ENCODE measurements around the gene ARHGEF4. TPM values are rescaled to one million over a fixed set of nuclear protein-coding genes. Genes with fewer than 3 reads are reported as not detected.

The ARHGEF4 gene
- total RNA-seq, 1 donor from 2014 or later = 2.6 TPM

- peak; percentile 59 for DNase-seq (ENCODE audit: extremely low spot score, unreplicated experiment)
- Mint-ChIP-seq H3K4me3 (ENCODE audit: unreplicated experiment) (no peak overlapping the region), H3K36me3 (ENCODE audit: unreplicated experiment) (no peaks in the 10 kb centered on the region), H3K27ac (ENCODE audit: unreplicated experiment) (no peak overlapping the region), H3K4me1 (ENCODE audit: unreplicated experiment) (peaks cover 7% of the 10 kb centered on the region), H3K27me3 (ENCODE audit: unreplicated experiment) (peaks cover 4% of the 10 kb centered on the region), H3K9me3 (ENCODE audit: unreplicated experiment) (no peaks in the 10 kb centered on the region)
- no peak for TF ChIP-seq CTCF (IDR thresholded peaks at IDR 0.05)
These were observed 195.7 kb downstream of the ARHGEF4 start for GRCh38 chr2:131032393-131032836.

DNA sequence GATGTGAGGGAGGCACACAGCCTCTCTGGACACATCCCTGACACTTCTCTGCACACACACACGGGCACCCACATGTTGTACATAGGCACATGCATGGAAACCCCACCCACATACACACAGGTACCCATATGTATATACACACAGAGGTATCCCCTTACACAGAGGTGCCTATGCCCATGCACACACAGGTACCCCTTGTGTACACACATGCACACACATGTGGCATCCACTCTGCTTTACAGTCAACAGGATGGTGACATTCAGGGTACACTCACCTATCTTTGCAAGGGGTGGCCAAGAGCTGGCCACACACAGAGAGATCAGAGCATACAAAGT is 197.0 kb downstream of the ARHGEF4 start:
- Mint-ChIP-seq H3K9me3 (ENCODE audit: unreplicated experiment) (no peaks in the 10 kb centered on the region), H3K4me3 (ENCODE audit: unreplicated experiment) (peak overlapping the region; percentile 35), H3K27ac (ENCODE audit: unreplicated experiment) (no peak overlapping the region), H3K36me3 (ENCODE audit: unreplicated experiment) (no peaks in the 10 kb centered on the region), H3K27me3 (ENCODE audit: unreplicated experiment) (peaks cover 4% of the 10 kb centered on the region), H3K4me1 (ENCODE audit: unreplicated experiment) (peaks cover 7% of the 10 kb centered on the region)
- peak; percentile 69 for DNase-seq (ENCODE audit: extremely low spot score, unreplicated experiment)
- no peak for TF ChIP-seq CTCF (IDR thresholded peaks at IDR 0.05)

GRCh38 chr2:131034122-131035051 is 197.7 kb downstream of the ARHGEF4 start:
- no peak overlapping the region for H3K27ac Mint-ChIP-seq (ENCODE audit: unreplicated experiment)
- TF ChIP-seq CTCF (IDR thresholded peaks at IDR 0.05) = no peak
- H3K9me3 Mint-ChIP-seq (ENCODE audit: unreplicated experiment) = no peaks in the 10 kb centered on the region
- peak overlapping the region; percentile 68 for H3K4me3 Mint-ChIP-seq (ENCODE audit: unreplicated experiment)
- peaks cover 7% of the 10 kb centered on the region for H3K4me1 Mint-ChIP-seq (ENCODE audit: unreplicated experiment)
- peaks cover 4% of the 10 kb centered on the region for H3K27me3 Mint-ChIP-seq (ENCODE audit: unreplicated experiment)
- no peaks in the 10 kb centered on the region for H3K36me3 Mint-ChIP-seq (ENCODE audit: unreplicated experiment)
- DNase-seq (ENCODE audit: extremely low spot score, unreplicated experiment) = peak; percentile 86

GRCh38 chr2:131035112-131035825 is 198.6 kb downstream of the ARHGEF4 start:
- Mint-ChIP-seq H3K27ac (ENCODE audit: unreplicated experiment) (no peak overlapping the region), H3K9me3 (ENCODE audit: unreplicated experiment) (no peaks in the 10 kb centered on the region), H3K27me3 (ENCODE audit: unreplicated experiment) (peaks cover 4% of the 10 kb centered on the region), H3K4me1 (ENCODE audit: unreplicated experiment) (peaks cover 7% of the 10 kb centered on the region), H3K4me3 (ENCODE audit: unreplicated experiment) (peak overlapping the region; percentile 60), H3K36me3 (ENCODE audit: unreplicated experiment) (no peaks in the 10 kb centered on the region)
- TF ChIP-seq CTCF (IDR thresholded peaks at IDR 0.05) = no peak
- DNase-seq (ENCODE audit: extremely low spot score, unreplicated experiment) = peak; percentile 82

GRCh38 chr2:131035826-131036231 is 199.1 kb downstream of the ARHGEF4 start:
- Mint-ChIP-seq H3K9me3 (ENCODE audit: unreplicated experiment) (no peaks in the 10 kb centered on the region), H3K4me1 (ENCODE audit: unreplicated experiment) (peaks cover 7% of the 10 kb centered on the region)
- DNase-seq (ENCODE audit: extremely low spot score, unreplicated experiment) = peak; percentile 76

More at GRCh38 chr2:131035826-131036231, 199.1 kb downstream of the ARHGEF4 start:
- H3K36me3 Mint-ChIP-seq (ENCODE audit: unreplicated experiment) = no peaks in the 10 kb centered on the region
- H3K27me3 Mint-ChIP-seq (ENCODE audit: unreplicated experiment) = peaks cover 4% of the 10 kb centered on the region
- peak overlapping the region; percentile 60 for H3K4me3 Mint-ChIP-seq (ENCODE audit: unreplicated experiment)
- no peak for TF ChIP-seq CTCF (IDR thresholded peaks at IDR 0.05)
- no peak overlapping the region for H3K27ac Mint-ChIP-seq (ENCODE audit: unreplicated experiment)

All from osteocyte (in vitro differentiated cells).